ENCODE data around the gene CAMK4.

DNA sequence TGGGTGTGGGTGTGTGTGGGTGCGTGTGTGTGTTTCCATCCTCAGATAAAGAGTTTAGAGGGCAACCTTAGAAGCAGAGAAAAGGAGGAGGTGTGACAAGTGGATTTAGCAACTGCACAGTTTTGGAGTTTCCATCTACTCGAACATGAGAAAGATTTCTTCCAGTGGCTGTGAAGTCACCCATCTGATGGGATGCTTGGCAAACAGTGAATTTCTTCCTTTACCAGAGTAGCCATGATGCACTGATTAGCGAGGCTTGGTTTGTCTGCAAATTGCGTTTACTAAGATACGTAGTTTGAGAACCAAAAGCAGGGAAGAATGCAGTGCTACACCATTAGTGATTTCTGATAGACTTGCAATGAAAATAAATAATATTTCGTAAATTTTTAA, 288.9 kb downstream of the CAMK4 start:
- TF ChIP-seq ZNF384 (IDR thresholded peaks at IDR 0.05) (no peak), TARDBP (IDR thresholded peaks at IDR 0.05) (no peak), NFRKB (IDR thresholded peaks at IDR 0.05) (no peak), FOXM1 (IDR thresholded peaks at IDR 0.05; ENCODE audit: borderline replicate concordance) (no peak)

All from HEK293T (cell line).